GM21515 (cell line): ENCODE data around the gene PLD3.

Experiments
- ATAC-seq: cut with Tn5 transposase; IDR thresholded peaks from one replicate; pipeline ENCODE4 v1.9.1; 2021; ENCODE audit not compliant: unreplicated experiment

The PLD3 gene, protein sequence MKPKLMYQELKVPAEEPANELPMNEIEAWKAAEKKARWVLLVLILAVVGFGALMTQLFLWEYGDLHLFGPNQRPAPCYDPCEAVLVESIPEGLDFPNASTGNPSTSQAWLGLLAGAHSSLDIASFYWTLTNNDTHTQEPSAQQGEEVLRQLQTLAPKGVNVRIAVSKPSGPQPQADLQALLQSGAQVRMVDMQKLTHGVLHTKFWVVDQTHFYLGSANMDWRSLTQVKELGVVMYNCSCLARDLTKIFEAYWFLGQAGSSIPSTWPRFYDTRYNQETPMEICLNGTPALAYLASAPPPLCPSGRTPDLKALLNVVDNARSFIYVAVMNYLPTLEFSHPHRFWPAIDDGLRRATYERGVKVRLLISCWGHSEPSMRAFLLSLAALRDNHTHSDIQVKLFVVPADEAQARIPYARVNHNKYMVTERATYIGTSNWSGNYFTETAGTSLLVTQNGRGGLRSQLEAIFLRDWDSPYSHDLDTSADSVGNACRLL

DNA sequence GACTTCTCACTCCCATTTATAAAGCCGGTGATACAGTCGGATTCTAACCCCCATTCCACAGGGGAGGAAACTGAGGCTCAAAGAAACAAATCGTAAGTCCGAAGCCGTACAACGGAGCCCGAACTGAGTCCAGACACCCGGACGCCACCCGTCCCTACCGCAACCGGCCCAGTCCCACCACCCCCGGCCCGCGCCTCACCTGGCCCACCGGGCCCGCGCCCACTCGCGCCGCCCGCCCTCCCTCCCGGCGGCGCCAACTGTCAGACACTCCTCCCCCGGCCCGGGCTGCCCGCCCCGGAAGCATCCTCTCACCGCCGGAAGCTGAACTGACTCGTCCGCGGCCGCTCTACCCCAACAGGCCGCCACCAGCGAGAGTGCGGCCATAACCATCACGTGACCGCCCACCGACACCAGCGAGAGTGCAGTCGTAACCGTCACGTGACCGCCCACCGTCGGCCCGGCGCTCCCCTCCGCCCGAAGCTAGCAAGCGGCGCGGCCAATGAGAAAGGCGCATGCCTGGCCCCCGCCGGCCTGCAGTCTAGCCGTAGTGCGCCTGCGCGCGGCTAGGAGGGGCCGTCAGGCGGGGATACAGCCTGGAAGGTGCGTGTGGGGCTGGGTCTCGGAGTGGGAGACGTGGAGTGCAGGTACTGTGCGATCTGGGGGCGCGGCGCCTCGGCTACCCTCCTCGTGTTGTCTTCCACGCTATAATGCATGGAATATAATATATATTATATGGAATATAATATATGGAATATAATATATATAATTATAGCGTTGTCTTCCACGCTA, at the start of gene PLD3, which contains the start of gene C19orf47:
Gene PLD3, plus strand, starts transcription at position 571 of the 789 bp plus-strand sequence. CDS start 17,789 bp downstream, outside the sequence.
Gene C19orf47, minus strand, starts transcription at position 273 of the 789 bp plus-strand sequence. CDS start 6,540 bp downstream, outside the sequence.
- ATAC-seq = peak; percentile 92

DNA sequence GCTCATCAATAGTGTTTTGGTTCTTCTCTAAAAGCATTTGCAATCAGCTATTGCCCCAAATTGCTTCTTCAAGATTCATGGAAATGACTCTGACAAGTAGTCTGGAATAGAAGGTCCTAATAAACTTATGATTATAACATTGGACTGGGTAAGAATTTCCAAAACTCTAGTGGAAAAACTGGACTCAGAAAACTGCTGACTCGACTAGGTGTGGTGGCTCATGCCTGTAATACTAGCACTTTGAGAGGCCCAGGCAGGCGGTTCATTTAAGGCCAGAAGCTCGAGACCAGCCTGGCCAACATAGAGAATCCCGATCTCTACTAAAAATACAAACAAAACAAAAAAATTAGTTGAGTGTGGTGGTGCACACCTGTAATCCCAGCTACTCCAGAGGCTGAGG, 47.8 kb upstream of the PLD3 start:
- ATAC-seq = no peak

DNA sequence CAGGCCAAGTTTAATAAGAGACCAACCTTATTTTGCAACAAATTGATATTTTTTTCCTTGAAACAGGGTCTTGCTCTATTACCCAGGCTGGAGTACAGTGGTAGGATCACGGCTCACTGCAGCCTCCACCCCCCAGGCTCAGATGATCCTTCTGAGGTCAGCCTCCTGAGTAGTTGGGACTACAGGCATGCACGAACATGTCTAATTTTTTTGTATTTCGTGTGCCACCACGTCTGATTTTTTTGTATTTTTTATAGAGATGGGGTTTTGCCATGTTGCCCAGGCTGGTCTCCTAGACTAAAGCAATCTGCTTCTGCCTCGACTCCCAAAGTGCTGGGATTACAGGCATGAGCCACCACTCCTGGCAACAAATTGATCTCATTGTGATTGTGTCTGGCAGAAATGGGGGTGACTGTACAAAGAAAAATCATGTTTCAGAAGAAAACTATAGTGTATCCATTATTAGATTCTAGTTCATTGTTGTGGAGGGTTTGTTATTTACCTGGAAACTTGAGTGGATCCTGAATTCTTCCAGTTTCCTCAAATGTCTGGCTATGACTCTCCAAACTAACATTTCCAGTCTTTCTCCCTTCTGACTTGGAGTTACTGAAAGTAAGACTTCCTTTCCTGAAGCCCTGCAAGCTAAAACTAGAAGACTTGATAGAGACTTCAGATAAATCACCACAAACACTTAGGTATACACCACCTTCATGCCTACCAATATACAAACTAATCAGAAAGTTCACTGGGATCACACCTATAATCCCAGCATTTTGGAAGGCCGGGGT, 46.1 kb upstream of the PLD3 start:
- no peak for ATAC-seq

DNA sequence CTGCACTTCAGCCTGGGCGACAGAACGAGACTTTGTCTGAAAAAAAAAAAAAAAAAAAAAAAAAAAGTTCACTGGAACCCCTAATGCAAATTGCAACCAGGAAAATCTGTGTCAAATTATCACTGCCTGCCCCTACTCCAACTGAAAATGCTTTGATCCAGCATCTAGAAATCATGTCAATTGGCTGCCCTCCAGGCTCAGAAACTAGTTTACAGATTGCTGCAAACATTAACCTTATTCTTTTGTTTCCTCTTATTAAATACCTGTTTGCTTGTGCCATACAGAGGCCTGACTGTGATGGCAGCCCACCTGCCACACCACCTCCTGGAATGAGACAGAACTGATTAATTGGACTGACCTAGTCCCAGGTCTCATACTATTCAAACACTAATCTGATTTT, 44.7 kb upstream of the PLD3 start:
- no peak for ATAC-seq

DNA sequence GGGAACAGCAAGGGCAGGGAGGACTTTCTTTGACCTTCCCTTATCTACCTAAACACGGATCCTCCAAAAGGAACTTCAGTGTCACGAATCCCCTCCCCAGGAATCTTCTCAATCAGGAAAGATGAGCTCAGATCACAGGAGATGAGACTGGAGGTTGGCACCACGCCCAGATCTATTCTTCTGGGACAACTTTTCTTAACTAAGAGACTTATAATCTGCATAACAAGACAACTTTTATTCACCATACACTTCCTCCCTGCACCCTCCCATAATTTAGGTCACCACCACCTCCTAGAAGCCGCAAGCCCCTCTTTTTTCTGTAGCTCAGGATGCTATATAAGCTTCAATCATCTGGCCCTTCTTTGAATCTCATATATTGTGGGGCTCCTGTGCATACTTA, 44.2 kb upstream of the PLD3 start:
- ATAC-seq = no peak

DNA sequence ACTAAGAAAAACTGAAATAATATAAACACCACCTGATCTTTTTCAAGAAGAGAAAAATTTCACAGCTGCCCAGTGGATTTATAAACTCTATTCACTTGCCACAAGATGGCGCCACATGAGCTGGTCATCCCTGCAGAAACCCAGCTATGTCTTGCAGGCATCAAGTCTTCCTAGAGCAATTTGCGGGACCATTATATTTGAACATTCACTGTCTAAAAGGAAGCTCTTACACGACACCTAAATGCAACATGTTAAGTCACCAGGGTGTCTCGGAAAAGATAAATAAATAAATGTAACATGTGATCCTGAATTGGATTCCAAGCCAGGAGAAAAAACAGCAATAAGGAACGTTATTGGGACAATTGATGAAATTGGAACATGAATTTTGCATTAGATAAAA, 43.1 kb upstream of the PLD3 start:
- ATAC-seq = no peak

DNA sequence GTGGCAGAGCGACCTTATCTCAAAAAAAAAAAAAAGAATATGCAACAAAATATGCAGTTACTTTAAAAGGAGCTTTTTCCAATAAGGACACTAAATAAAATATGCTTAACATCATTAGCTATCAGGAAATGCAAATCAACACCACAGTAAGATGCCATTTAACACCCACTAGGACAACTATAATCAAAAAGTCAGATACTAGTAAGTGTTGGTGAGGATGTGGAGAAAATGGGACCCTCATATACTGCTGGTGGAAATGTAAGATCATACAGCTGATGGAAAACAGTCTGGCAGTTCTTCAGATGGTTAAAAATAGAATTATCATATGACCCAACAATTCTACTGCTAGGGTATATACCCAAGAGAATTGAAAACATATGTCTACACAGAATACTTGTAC, 38.8 kb upstream of the PLD3 start:
- no peak for ATAC-seq

DNA sequence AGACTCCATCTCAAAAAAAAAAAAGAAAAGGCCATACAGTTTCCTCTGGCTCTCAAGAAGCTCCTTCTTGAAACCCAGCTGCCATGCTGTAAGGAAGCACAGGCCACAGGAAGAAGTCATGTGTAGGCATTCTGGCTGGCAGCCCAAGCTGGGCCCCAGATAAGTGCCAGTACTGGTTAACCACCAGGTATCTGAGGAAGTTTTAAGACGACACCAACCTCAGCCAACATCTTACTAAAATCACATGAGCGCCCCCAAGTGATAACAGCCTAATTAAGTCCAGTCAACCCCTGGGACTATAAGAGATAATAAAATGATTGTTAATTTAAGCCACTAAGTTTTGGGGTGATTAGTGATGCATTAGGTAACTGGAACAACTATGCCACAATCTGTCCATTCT, 36.0 kb upstream of the PLD3 start:
- ATAC-seq = no peak

DNA sequence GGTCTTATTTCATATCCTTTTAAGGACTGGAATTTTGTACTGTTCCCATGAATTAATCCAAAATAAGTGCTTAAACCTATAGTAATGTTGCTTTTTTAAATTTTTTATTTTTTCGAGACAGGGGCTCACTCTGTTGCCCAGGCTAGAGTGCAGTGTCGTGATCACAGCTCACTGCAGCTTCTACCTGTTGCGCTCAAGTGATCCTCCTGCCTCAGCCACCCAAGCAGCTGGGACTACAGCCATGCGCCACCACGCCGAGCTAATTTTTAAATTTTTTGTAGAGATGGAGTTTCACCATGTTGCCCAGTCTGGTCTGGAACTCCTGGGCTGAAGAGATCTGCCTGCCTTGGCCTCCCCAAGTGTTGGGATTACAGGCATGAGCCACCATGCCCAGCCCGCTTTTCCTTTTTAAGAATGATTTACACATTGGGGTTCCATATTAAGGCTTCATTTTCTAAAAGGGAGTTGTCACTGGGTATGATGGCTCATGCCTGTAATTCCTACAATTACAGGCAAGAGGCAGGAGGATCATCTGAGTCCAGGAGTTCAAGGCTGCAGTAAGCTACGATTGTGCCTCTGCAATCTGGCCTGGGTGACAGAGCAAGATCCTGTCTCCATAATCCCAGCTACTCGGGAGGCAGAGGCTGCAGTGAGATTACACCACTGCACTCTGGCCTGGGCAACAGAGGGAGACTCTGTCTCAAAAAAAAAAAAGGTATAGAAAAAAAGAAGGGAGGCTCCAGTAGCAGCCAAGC, 35.1 kb upstream of the PLD3 start:
- no peak for ATAC-seq

DNA sequence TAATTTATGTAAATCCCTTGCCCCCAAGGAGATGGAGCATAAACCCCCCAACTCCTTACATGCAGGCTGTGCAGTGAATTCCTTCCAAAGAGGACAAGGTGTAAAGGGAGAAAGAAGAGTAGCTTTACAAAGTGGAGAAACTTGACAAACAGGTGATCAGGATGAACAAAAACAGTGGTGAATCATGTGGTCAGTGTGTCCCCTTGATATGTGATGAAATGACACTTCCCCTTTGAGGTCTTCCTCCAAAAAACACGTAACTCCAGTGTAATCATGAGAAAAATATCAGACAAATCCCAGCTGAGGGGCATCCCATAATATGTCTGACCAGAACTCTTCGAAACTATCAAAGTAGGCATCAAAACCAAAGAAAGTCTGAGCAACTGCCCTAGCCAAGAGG, 33.8 kb upstream of the PLD3 start:
- ATAC-seq = no peak

DNA sequence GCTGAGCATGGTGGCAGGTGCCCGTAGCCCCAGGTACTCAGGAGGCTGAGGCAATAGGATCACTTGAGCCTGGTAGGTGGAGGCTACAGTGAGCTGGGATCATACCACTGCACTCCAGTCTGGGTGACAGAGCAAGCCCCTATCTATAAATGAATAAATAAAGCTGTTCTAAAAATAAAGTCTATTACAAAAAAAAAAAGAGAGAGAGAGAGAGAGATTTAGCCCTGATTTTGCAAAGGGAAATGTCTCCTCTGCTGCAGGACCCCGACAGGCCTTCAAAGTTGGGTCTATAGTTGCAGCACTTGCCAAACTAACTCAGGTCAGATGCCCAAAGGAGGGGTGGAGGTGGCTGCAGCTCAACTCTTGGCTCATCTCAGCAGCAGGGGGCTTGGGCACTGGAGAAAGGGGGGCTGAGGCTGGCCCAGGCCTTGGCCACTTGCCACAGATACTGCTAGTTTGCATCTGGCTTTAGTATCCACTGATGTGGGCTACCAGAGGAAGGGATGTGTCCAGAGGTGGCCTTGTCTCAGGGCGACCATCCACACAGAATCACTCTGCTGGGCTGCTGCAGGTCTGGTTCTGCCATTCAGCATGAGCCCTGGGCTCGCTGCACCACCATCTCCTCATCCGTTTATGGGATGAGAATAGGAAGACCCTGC, 32.6 kb upstream of the PLD3 start:
- ATAC-seq = no peak

DNA sequence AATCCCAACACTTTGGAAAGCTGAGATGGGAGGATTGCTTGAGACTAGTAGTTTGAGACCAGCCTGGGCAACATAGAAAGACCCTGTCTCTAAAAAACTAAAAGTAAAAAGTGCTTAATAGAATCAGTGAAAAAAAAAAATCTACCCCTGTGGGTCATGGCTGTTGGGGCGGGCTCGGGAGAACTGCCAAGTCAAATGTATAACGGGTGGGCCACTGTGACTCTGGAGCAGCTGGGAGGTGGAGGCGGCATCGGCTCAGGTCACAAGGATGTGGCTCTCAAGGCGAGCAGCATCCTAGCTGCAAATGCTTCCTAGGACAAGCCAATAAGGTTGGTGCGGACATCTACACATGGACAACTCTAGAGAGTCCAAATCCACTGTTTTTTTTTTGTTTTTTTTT, 31.2 kb upstream of the PLD3 start:
- ATAC-seq = no peak

DNA sequence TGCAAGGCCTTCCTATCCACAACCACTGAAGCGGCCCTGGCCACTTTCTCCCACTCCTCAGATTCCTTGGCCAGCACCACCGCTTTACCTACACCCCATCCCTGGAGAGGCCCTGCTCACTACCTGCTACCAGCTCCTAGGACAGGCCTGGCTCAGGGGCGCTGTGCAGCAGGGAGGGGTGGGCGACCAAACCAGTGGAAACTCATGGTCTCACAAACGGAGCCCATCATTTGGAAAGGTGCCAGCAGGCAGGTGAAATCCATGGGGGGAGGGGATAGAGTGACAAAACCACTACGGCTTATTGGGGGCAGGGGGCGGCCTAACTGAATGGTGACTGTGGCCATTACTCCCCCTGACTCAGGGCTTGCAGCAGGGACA, 27.9 kb upstream of the PLD3 start:
- no peak for ATAC-seq

DNA sequence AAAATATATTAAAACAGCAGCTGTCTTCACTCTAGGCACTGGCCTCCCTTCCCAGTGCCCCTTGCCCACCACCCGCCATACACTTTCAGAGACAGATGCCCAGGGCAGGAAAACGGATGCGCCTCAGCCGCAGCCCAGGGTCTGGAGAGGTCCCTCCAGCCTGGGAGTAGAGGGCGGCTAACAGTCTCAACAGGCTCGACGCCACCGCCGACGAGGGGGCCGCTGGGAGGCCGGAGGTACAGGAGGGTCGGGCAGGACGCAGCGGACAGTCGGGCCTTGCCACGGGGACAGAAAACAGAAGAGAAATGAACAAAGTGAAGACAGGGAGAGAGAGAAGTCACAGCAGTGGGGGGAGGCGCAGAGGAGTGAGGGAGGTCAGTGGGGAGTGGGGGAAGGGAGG, 27.4 kb upstream of the PLD3 start:
- ATAC-seq = no peak

DNA sequence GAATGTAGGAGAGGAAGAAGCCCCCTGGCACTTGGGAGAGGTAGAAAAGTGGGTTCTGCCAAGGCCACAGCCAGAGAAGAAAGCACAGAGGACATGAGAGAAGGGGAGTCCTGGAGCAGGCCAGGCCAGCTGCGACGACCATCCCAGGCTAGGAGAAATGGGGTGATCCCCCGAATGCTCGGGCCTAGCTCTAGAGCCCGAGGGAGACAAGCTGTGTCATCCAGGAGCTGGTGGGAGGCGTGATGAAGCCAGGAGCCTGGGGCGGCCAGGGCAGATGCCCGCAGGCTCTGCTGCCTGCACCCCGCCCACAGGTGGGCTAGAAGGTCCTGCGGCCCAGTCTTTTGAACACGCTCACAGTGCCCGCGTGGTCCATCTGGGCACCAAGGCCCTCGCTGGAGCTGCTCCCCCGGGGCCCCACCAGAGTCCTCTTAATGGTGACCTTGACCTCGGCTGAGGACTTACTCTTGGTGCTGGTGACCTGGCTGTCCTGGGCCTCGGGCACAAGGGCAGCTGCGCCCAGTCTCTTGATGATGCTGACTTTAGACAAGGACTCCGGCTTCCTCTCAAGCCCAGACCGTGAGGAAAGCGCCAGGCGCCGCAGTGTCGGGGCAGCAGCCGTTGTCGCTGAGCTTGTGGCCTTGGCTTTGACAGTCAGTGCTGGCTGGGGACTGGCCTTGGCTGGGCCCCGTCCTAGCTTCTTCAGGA, 26.8 kb upstream of the PLD3 start:
- no peak for ATAC-seq

DNA sequence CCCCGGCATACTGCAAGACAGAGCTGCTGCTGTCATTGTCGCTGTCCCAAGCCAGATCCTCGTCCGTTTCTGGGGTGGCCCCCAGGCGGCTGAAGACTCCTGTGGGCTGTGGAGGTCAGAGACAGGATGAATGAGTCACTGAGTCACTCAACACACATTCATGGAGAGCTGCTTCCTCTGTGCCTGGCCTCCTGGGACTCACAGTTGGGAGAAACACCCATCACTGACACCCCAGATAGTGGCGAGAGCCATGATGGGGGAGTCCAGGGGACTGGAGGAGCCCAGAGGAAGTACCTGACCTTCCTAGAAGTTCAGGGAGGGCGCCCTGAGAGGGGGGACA, 26.3 kb upstream of the PLD3 start:
- ATAC-seq = no peak

DNA sequence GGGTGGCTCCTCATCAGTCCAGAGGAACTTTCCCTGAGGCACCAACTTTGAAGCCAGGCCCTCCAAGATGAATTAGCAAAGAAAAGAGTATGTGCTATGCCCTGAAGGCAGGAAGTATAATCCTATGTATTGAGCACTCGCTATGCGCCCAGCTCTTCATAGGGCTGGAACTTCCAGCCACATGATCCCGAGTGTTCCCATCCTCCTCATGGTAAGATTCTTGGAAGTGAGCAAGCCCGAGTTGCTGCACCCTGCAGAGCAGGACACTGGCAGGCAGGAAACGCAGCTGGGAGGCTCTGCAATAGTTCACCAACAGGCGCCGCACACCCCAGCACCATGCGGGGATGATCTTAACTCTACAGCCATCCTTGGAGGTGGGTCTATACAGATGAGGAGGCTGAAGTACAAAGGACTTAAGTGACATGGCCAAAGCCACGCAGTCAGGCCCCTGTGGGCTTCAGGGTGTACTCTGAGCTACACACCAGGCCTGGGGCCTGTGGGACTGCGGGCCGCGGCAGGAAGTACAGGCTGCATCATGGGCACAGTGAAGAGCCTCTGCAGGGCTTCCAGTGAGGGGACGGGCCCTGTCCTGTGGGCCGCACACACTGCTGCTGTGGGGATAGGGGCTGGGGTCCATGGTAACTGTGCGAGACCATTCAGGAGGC, 25.4 kb upstream of the PLD3 start:
- ATAC-seq = no peak

DNA sequence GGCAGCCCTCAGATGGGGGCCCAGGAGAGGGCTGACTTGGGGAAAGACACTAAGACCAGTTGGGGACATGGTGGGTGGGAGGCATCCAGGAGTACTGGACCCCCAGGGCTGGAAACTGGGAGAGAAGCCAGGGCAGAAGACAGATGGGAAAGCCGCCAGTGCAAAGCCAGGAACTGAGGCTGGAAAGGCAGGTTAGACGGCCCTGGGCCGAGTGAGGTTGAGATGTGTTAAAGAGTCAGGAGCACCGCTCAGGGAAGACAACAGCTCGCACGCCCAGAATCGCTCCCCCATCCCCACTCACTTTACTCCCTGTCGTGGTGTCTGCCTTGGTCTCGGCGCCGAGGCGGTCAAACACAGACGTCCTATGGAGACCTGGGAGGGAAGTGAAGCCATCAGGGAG, 24.8 kb upstream of the PLD3 start:
- no peak for ATAC-seq

DNA sequence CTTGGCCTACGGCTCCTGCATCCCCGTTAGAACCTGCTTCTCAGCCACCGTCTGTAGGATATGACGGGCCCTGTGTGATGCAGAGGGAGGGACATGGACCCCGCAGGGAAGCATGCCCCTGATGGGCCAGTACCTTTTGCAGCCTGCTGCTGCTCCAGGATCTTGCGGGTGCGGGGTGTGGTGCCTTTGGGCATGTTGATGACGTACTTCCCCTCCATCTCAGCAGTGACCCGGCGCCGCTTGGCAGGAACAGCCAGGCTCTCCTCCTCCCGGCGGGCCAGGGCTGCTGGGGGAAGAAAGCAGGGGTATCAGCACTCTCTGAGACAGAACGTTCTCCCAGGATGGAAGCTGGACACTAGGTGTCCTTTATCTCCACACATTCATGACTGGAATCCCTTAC, 22.3 kb upstream of the PLD3 start:
- ATAC-seq = no peak
